Measurements from ENCODE around the gene SMARCB1. TPM values are rescaled to one million over a fixed set of nuclear protein-coding genes. Genes with fewer than 3 reads are reported as not detected.

Gene SMARCB1
- total and polyA plus RNA-seq, 2 donors (not counting 1 experiment from before 2014, with no cell fraction given), result 179 to 190 TPM

- Mint-ChIP-seq H3K27me3 (no peaks in the 10 kb centered on the region), H3K4me1 (peaks cover 70% of the 10 kb centered on the region), H3K9me3 (ENCODE audit: insufficient read depth) (no peaks in the 10 kb centered on the region), H3K27ac (peak overlapping the region; percentile 83), H3K4me3 (peak overlapping the region; percentile 81)
- H4K20me1 ChIP-seq (ENCODE audit: control insufficient read depth, insufficient read depth, low read length, poor library complexity, severe bottlenecking), result no peaks in the 10 kb centered on the region
- peaks cover 56% of the 10 kb centered on the region for H3K79me2 ChIP-seq (ENCODE audit: control insufficient read depth, insufficient read depth, low read length)
- POLR2A ChIA-PET, result interaction anchor here (2.1 kb wide), 1 partner anchor 16 kb away, joined by 4 read pairs; no protein-coding TSS in a partner anchor
- no peaks in the 10 kb centered on the region for H3K27me3 ChIP-seq (replicated peaks in 1 of 4; ENCODE audit: control extremely low read depth in 1 of 4, control insufficient read depth in 3 of 4, insufficient read depth in 4 of 4, low read length in 3 of 4)
- TF ChIP-seq CTCF (IDR thresholded peaks at IDR 0.05) (no peak), EZH2 (IDR thresholded peaks at IDR 0.05; ENCODE audit: borderline replicate concordance, insufficient read depth, low read depth, low read length, poor library complexity, severe bottlenecking) (no peak)
- H2AFZ ChIP-seq (ENCODE audit: insufficient read depth, low read depth, low read length, poor library complexity, severe bottlenecking), result no peak overlapping the region
- H3K9ac ChIP-seq (ENCODE audit: low read length), result peak overlapping the region; percentile 3
- peaks cover 7 to 53% of the 10 kb centered on the region in 2 experiments for H3K36me3 ChIP-seq (replicated peaks in 1 of 2; ENCODE audit: control extremely low read depth in 1 of 2, control insufficient read depth in 1 of 2, extremely low read depth in 1 of 2, insufficient read depth in 2 of 2, low read length in 1 of 2)
- H3K9me3 ChIP-seq (ENCODE audit: control extremely low read depth in 1 of 3, control insufficient read depth in 2 of 3, insufficient read depth in 1 of 3, low read length in 2 of 3), result no peaks in the 10 kb centered on the region
- CTCF ChIA-PET, result interaction anchor here (1.0 to 1.7 kb wide), 6 partner anchors 11 to 109 kb away, joined by 3 to 7 read pairs (median 3); no protein-coding TSS in a partner anchor
- DNase-seq (no peak), ATAC-seq (ENCODE audit: low read depth) (no peak)
- peak overlapping the region; percentile 46 for H3K4me2 ChIP-seq (replicated peaks; ENCODE audit: low read depth, low read length, poor library complexity, severe bottlenecking)
- H3K4me3 ChIP-seq (ENCODE audit: control extremely low read depth in 1 of 5, extremely low read depth in 1 of 5, insufficient read depth in 1 of 5, low read depth in 2 of 5, low read length in 4 of 5), result peak overlapping the region in 2 of 5 experiments; percentile 5 to 10
- H3K4me1 ChIP-seq (ENCODE audit: control insufficient read depth in 2 of 2, insufficient read depth in 2 of 2, low read length in 2 of 2), result peaks cover 63 to 73% of the 10 kb centered on the region in 2 donors
- H3K27ac ChIP-seq (ENCODE audit: low read length in 2 of 2), result peak overlapping the region; percentile 52 to 57
- WGBS (ENCODE audit: insufficient coverage), result 97% methylated on average over 11 of the region's 12 CpGs
- intact Hi-C loops (cut with micrococcal nuclease), result loop anchor here (10.0 kb wide), 1 partner anchor 750 kb away; the partner anchor contains the start of genes GUCD1 and SNRPD3
Measured at GRCh38 chr22:23804781-23805291, 18.1 kb downstream of the SMARCB1 start.

DNA sequence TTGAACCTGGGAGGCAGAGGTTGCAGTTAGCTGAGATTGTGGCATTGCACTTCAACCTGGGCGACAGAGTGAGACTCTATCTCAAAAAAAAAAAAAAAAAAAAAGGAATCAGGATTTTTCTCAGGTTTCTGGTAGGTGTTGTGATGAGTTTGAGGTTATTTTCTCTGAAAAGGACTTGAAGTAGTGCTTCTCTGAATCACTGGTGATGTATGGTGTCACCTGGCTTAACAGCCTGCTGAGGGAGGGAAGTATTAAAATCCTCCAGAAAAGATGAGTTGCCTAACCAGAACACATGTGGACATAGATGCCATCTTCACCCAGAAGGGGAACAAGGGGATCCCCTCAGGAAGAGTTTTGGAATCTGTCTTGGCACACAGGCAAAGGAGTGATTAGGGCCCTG lies 20.1 kb downstream of the SMARCB1 start:
- DNase-seq (no peak), ATAC-seq (ENCODE audit: low read depth) (no peak)
- no peaks in the 10 kb centered on the region for H3K9me3 ChIP-seq (ENCODE audit: control extremely low read depth in 1 of 3, control insufficient read depth in 2 of 3, insufficient read depth in 1 of 3, low read length in 2 of 3)
- peak overlapping the region; percentile 3 to 57 for H3K27ac ChIP-seq (ENCODE audit: low read length in 2 of 2)
- H2AFZ ChIP-seq (ENCODE audit: insufficient read depth, low read depth, low read length, poor library complexity, severe bottlenecking), result no peak overlapping the region
- intact Hi-C loops (cut with micrococcal nuclease), result loop anchor here (10.0 kb wide), 1 partner anchor 748 kb away; the partner anchor contains the start of genes GUCD1 and SNRPD3
- Mint-ChIP-seq H3K27me3 (no peaks in the 10 kb centered on the region), H3K27ac (peak overlapping the region; percentile 84), H3K4me3 (peak overlapping the region; percentile 62), H3K9me3 (ENCODE audit: insufficient read depth) (no peaks in the 10 kb centered on the region), H3K4me1 (peaks cover 60% of the 10 kb centered on the region)
- H3K4me3 ChIP-seq (ENCODE audit: control extremely low read depth in 1 of 5, extremely low read depth in 1 of 5, insufficient read depth in 1 of 5, low read depth in 2 of 5, low read length in 4 of 5), result no peak overlapping the region
- H3K79me2 ChIP-seq (ENCODE audit: control insufficient read depth, insufficient read depth, low read length), result peaks cover 66% of the 10 kb centered on the region
- no peak overlapping the region for H3K9ac ChIP-seq (ENCODE audit: low read length)
- no peaks in the 10 kb centered on the region for H3K27me3 ChIP-seq (replicated peaks in 1 of 4; ENCODE audit: control extremely low read depth in 1 of 4, control insufficient read depth in 3 of 4, insufficient read depth in 4 of 4, low read length in 3 of 4)
- ChIA-PET CTCF (interaction anchor here (1.6 kb wide), 1 partner anchor 39 kb away, joined by 10 read pairs; no protein-coding TSS in a partner anchor), POLR2A (interaction anchor here (0.6 to 2.1 kb wide), 4 partner anchors 18 to 69 kb away, joined by 4 to 9 read pairs (median 4); partner anchors contain the start of gene ZNF70)
- peaks cover 7 to 54% of the 10 kb centered on the region in 2 experiments for H3K36me3 ChIP-seq (replicated peaks in 1 of 2; ENCODE audit: control extremely low read depth in 1 of 2, control insufficient read depth in 1 of 2, extremely low read depth in 1 of 2, insufficient read depth in 2 of 2, low read length in 1 of 2)
- H3K4me2 ChIP-seq (replicated peaks; ENCODE audit: low read depth, low read length, poor library complexity, severe bottlenecking), result peak overlapping the region; percentile 40
- no peak for TF ChIP-seq CTCF (IDR thresholded peaks at IDR 0.05)
- TF ChIP-seq EZH2 (IDR thresholded peaks at IDR 0.05; ENCODE audit: borderline replicate concordance, insufficient read depth, low read depth, low read length, poor library complexity, severe bottlenecking), result no peak
- WGBS (ENCODE audit: insufficient coverage), result no CpG with 5 or more reads among the region's 1 CpG
- peaks cover 48 to 53% of the 10 kb centered on the region in 2 donors for H3K4me1 ChIP-seq (ENCODE audit: control insufficient read depth in 2 of 2, insufficient read depth in 2 of 2, low read length in 2 of 2)
- no peaks in the 10 kb centered on the region for H4K20me1 ChIP-seq (ENCODE audit: control insufficient read depth, insufficient read depth, low read length, poor library complexity, severe bottlenecking)
